Sigmoid colon (tissue), 4 donors: ENCODE results near the gene DIRAS1.

Source experiments
- EP300 ChIP-seq, 4 donors: sonication (generic); formaldehyde crosslinking; IDR thresholded peaks; one replicate each; pipeline ENCODE4 v1.6.1; 2017; ENCODE audit warnings: antibody characterized with exemption in 4 of 4
- POLR2A ChIP-seq, 2 donors: fragments of 450-650 bp; IDR thresholded peaks; one replicate each; pipeline ENCODE4 v1.6.1; 2016; ENCODE audit warnings: antibody characterized with exemption in 2 of 2, mild to moderate bottlenecking in 2 of 2, moderate library complexity in 2 of 2
- POLR2AphosphoS5 ChIP-seq, 4 donors: sonication (generic); formaldehyde crosslinking; IDR thresholded peaks; one replicate each; pipeline ENCODE4 v1.6.1; 2017; ENCODE audit warnings: antibody characterized with exemption in 4 of 4
- TF ChIP-seq, protein P1 (sequence below), 4 experiments: fragments of 450-650 bp in 3 of 4; fragments of 200-600 bp in 1 of 4; IDR thresholded peaks; one replicate each; pipeline ENCODE4 v1.5.1; 2016 to 2019; ENCODE audit warnings: antibody characterized with exemption in 4 of 4, mild to moderate bottlenecking in 3 of 4, moderate library complexity in 2 of 4

DNA sequence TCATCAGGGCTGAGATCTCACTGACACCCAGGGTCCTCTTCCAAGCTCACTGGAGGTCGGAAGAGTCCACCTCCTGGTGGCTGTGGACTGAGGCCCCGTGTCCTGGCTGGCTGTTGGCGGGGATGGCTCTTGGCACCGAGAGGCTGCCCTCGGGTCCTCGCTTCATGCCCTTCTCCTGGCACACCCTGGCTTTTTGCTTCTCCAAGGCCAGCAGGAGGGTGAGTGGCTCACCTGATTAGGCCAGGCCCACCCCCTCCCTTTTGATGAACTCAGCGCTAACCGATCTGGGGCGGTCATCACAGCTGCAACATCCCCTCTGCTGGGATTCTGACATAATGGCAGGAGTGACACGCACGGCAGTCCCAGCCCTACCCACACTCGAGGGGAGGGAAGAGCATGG is 14.2 kb upstream of the DIRAS1 start:
- TF ChIP-seq, protein P1, sequence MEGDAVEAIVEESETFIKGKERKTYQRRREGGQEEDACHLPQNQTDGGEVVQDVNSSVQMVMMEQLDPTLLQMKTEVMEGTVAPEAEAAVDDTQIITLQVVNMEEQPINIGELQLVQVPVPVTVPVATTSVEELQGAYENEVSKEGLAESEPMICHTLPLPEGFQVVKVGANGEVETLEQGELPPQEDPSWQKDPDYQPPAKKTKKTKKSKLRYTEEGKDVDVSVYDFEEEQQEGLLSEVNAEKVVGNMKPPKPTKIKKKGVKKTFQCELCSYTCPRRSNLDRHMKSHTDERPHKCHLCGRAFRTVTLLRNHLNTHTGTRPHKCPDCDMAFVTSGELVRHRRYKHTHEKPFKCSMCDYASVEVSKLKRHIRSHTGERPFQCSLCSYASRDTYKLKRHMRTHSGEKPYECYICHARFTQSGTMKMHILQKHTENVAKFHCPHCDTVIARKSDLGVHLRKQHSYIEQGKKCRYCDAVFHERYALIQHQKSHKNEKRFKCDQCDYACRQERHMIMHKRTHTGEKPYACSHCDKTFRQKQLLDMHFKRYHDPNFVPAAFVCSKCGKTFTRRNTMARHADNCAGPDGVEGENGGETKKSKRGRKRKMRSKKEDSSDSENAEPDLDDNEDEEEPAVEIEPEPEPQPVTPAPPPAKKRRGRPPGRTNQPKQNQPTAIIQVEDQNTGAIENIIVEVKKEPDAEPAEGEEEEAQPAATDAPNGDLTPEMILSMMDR (IDR thresholded peaks at IDR 0.05): no peak
- no peak for TF ChIP-seq POLR2AphosphoS5 (IDR thresholded peaks at IDR 0.05)
- no peak for TF ChIP-seq POLR2A (IDR thresholded peaks at IDR 0.05)
- no peak for TF ChIP-seq EP300 (IDR thresholded peaks at IDR 0.05)
